K562 (cell line): ENCODE measurements around the gene PLAC8. TPM values are rescaled to one million over a fixed set of nuclear protein-coding genes. Genes with fewer than 3 reads are reported as not detected.

Source experiments
- ETV5 ChIP-seq: sonication (generic); formaldehyde crosslinking; IDR thresholded peaks from 2 replicates; pipeline ENCODE4 v1.4.0; 2020; ENCODE audit warnings: low read depth, mild to moderate bottlenecking, missing genetic modification reagents
- KAT7 ChIP-seq: sonication (generic); formaldehyde crosslinking; IDR thresholded peaks from 2 replicates; pipeline ENCODE4 v1.8.0; 2022; ENCODE audit warnings: missing genetic modification reagents, mild to moderate bottlenecking, borderline replicate concordance
- SRSF7 ChIP-seq: fragments of 200-400 bp; formaldehyde crosslinking; optimal IDR thresholded peaks from 2 replicates; pipeline ENCODE3; 2017; ENCODE audit warnings: mild to moderate bottlenecking, low read depth, low read length
- polyA plus RNA-seq, 8 experiments: library from polyadenylated mRNA; depleted of rRNA in 4 of 8; stranded (reverse) in 5 of 8; unstranded in 3 of 8; fragments of >200 nt; fragmentation: Nextera tagmentation in 2 of 8; fragmentation: Illumina TruSeq in 1 of 8; extraction: Ambion mirVana in 2 of 8; extraction: Trizol in 1 of 8; gene quantifications; 2 replicates each; pipeline versions ENCODE4 v1.2.1 to v1.2.3, GENCODE V29; 2011 to 2014; ENCODE audit warnings: inconsistent platforms in 1 of 8, missing spikeins in 1 of 8
- total RNA-seq, 7 experiments: library from RNA; depleted of rRNA in 6 of 7; stranded (reverse); fragments of >200 nt in 6 of 7; fragmentation: Illumina TruSeq in 2 of 7; extraction: Trizol in 2 of 7; gene quantifications; 2 replicates each; pipeline versions ENCODE4 v1.2.1 to v1.2.3, GENCODE V29; 2011 to 2021; ENCODE audit warnings: low replicate concordance in 1 of 7
- TF ChIP-seq, protein P1 (sequence below), 2 experiments: fragments of 450-650 bp; formaldehyde crosslinking in 1 of 2; IDR thresholded peaks; 2 replicates each; pipeline versions ENCODE4 v1.4.0 to v1.6.1; 2014 to 2020; ENCODE audit warnings: mild to moderate bottlenecking in 2 of 2, borderline replicate concordance in 1 of 2, low read depth in 1 of 2
- TF ChIP-seq, protein P2 (sequence below): fragments of 250-450 bp; sonication (Bioruptor Pico); IDR thresholded peaks from 2 replicates; pipeline ENCODE4 v1.4.0; 2020
- TF ChIP-seq, protein P3 (sequence below): IDR thresholded peaks from 2 replicates; pipeline ENCODE4 v1.6.1; 2011; ENCODE audit warnings: borderline replicate concordance, low read depth, mild to moderate bottlenecking, moderate library complexity, low read length; ENCODE audit not compliant: insufficient read depth, poor library complexity, severe bottlenecking
- TF ChIP-seq, protein P4 (sequence below): fragments of 450-650 bp; formaldehyde crosslinking; IDR thresholded peaks from 2 replicates; pipeline ENCODE4 v1.4.0; 2020; ENCODE audit warnings: mild to moderate bottlenecking, moderate library complexity

The PLAC8 gene
- total and polyA plus RNA-seq, 9 of the 15 experiments (the other 6 are each of a cell fraction or from before 2014, with no cell fraction given): 0.27 to 0.51 TPM; not detected in 7

DNA sequence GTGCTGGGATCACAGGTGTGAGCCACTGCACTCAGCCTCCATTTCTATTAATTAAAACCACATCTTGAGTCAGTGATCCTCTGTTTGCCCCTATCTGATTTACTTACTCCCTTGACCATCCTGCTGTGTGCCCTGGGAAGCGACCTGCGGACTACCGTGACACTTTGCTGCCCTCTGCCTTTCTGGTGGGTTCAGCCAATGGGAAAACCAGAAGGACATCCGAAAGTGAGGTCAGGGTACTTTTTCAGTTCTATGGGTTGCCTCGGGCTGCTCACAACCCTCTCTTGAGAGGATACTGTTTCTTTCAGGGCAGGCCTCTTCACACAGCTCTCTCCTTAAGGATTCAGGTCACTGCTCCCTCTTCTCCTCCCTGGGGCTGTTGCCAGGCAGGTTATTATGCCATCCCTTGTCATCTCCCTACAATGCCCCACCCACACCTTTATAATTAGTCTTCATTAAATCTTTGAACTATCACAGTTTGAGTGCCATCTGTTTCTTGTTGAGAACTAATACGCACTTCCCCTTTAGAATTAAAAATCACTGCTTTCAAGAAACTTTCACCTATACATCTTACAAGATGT lies 21.4 kb downstream of the PLAC8 start (continued):
- TF ChIP-seq, protein P1, sequence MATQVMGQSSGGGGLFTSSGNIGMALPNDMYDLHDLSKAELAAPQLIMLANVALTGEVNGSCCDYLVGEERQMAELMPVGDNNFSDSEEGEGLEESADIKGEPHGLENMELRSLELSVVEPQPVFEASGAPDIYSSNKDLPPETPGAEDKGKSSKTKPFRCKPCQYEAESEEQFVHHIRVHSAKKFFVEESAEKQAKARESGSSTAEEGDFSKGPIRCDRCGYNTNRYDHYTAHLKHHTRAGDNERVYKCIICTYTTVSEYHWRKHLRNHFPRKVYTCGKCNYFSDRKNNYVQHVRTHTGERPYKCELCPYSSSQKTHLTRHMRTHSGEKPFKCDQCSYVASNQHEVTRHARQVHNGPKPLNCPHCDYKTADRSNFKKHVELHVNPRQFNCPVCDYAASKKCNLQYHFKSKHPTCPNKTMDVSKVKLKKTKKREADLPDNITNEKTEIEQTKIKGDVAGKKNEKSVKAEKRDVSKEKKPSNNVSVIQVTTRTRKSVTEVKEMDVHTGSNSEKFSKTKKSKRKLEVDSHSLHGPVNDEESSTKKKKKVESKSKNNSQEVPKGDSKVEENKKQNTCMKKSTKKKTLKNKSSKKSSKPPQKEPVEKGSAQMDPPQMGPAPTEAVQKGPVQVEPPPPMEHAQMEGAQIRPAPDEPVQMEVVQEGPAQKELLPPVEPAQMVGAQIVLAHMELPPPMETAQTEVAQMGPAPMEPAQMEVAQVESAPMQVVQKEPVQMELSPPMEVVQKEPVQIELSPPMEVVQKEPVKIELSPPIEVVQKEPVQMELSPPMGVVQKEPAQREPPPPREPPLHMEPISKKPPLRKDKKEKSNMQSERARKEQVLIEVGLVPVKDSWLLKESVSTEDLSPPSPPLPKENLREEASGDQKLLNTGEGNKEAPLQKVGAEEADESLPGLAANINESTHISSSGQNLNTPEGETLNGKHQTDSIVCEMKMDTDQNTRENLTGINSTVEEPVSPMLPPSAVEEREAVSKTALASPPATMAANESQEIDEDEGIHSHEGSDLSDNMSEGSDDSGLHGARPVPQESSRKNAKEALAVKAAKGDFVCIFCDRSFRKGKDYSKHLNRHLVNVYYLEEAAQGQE (IDR thresholded peaks at IDR 0.05; ENCODE audit: borderline replicate concordance): peak; percentile 22; the same call in 1 of the 2 replicates
- TF ChIP-seq, protein P1 (CRISPR knock-in tag; IDR thresholded peaks at IDR 0.05; ENCODE audit: low read depth): no peak
- TF ChIP-seq, protein P2, sequence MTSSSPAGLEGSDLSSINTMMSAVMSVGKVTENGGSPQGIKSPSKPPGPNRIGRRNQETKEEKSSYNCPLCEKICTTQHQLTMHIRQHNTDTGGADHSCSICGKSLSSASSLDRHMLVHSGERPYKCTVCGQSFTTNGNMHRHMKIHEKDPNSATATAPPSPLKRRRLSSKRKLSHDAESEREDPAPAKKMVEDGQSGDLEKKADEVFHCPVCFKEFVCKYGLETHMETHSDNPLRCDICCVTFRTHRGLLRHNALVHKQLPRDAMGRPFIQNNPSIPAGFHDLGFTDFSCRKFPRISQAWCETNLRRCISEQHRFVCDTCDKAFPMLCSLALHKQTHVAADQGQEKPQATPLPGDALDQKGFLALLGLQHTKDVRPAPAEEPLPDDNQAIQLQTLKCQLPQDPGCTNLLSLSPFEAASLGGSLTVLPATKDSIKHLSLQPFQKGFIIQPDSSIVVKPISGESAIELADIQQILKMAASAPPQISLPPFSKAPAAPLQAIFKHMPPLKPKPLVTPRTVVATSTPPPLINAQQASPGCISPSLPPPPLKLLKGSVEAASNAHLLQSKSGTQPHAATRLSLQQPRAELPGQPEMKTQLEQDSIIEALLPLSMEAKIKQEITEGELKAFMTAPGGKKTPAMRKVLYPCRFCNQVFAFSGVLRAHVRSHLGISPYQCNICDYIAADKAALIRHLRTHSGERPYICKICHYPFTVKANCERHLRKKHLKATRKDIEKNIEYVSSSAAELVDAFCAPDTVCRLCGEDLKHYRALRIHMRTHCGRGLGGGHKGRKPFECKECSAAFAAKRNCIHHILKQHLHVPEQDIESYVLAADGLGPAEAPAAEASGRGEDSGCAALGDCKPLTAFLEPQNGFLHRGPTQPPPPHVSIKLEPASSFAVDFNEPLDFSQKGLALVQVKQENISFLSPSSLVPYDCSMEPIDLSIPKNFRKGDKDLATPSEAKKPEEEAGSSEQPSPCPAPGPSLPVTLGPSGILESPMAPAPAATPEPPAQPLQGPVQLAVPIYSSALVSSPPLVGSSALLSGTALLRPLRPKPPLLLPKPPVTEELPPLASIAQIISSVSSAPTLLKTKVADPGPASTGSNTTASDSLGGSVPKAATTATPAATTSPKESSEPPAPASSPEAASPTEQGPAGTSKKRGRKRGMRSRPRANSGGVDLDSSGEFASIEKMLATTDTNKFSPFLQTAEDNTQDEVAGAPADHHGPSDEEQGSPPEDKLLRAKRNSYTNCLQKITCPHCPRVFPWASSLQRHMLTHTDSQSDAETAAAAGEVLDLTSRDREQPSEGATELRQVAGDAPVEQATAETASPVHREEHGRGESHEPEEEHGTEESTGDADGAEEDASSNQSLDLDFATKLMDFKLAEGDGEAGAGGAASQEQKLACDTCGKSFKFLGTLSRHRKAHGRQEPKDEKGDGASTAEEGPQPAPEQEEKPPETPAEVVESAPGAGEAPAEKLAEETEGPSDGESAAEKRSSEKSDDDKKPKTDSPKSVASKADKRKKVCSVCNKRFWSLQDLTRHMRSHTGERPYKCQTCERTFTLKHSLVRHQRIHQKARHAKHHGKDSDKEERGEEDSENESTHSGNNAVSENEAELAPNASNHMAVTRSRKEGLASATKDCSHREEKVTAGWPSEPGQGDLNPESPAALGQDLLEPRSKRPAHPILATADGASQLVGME (CRISPR knock-in tag): no peak
- TF ChIP-seq, protein P3, sequence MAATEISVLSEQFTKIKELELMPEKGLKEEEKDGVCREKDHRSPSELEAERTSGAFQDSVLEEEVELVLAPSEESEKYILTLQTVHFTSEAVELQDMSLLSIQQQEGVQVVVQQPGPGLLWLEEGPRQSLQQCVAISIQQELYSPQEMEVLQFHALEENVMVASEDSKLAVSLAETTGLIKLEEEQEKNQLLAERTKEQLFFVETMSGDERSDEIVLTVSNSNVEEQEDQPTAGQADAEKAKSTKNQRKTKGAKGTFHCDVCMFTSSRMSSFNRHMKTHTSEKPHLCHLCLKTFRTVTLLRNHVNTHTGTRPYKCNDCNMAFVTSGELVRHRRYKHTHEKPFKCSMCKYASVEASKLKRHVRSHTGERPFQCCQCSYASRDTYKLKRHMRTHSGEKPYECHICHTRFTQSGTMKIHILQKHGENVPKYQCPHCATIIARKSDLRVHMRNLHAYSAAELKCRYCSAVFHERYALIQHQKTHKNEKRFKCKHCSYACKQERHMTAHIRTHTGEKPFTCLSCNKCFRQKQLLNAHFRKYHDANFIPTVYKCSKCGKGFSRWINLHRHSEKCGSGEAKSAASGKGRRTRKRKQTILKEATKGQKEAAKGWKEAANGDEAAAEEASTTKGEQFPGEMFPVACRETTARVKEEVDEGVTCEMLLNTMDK: no peak
- TF ChIP-seq ETV5 (CRISPR knock-in tag) (no peak), SRSF7 (no peak), KAT7 (CRISPR knock-in tag) (no peak)
- TF ChIP-seq, protein P4, sequence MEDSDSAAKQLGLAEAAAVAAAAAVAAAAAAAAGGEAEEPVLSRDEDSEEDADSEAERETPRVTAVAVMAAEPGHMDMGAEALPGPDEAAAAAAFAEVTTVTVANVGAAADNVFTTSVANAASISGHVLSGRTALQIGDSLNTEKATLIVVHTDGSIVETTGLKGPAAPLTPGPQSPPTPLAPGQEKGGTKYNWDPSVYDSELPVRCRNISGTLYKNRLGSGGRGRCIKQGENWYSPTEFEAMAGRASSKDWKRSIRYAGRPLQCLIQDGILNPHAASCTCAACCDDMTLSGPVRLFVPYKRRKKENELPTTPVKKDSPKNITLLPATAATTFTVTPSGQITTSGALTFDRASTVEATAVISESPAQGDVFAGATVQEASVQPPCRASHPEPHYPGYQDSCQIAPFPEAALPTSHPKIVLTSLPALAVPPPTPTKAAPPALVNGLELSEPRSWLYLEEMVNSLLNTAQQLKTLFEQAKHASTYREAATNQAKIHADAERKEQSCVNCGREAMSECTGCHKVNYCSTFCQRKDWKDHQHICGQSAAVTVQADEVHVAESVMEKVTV (CRISPR knock-in tag): no peak
